T-helper 2 cell treated with Interferon-gamma antibody and Interleukin-4, amounts not matched to agents 5 μg/mL and 100 μg/mL, for 36 hours (primary cell): ENCODE data around the gene RBM17.
"Not testable (repeated sequence)": the region's sequence is repeated elsewhere in the genome, so short reads cannot be mapped to it uniquely, and the experiment has no call there.

Experiments
- DNase-seq: peaks from one replicate; pipeline ENCODE4 v3.0.0; 2021; ENCODE audit warnings: low spot score
- H3K27ac Mint-ChIP-seq: one replicate; pipeline ENCODE4 v1.8.0; 2021; ENCODE audit warnings: mild to moderate bottlenecking, mixed read lengths
- H3K27me3 Mint-ChIP-seq: one replicate; pipeline ENCODE4 v1.8.0; 2021; ENCODE audit warnings: low read depth, mixed read lengths
- H3K36me3 Mint-ChIP-seq: one replicate; pipeline ENCODE4 v1.8.0; 2021; ENCODE audit warnings: low read depth, mixed read lengths
- H3K4me1 Mint-ChIP-seq: one replicate; pipeline ENCODE4 v1.8.0; 2021; ENCODE audit warnings: low read depth, mixed read lengths
- H3K4me3 Mint-ChIP-seq: one replicate; pipeline ENCODE4 v1.8.0; 2022; ENCODE audit warnings: mild to moderate bottlenecking, moderate library complexity, mixed read lengths
- H3K9me3 Mint-ChIP-seq: one replicate; pipeline ENCODE4 v1.8.0; 2021; ENCODE audit warnings: mixed read lengths

RBM17 gene

DNA sequence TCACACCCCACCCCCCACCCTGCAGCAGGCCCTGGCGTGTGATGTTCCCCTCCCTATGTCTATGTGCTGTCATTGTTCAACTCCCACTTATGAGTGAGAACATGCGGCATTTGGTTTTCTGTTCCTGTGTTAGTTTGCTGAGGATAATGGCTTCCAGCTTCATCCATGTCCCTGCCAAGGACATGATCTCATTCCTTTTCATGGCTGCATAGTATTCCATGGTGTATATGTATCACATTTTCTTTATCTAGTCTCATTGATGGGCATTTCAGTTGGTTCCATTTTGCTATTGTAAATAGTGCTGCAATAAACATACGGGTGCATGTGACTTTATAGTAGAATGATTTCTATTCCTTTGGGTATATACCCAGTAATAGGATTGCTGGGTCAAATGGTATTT, 24.1 kb upstream of the RBM17 start:
- H3K4me3 Mint-ChIP-seq: peak overlapping the region; percentile 49
- H3K4me1 Mint-ChIP-seq: peaks cover 71% of the 10 kb centered on the region
- not testable (repeated sequence) for DNase-seq

DNA sequence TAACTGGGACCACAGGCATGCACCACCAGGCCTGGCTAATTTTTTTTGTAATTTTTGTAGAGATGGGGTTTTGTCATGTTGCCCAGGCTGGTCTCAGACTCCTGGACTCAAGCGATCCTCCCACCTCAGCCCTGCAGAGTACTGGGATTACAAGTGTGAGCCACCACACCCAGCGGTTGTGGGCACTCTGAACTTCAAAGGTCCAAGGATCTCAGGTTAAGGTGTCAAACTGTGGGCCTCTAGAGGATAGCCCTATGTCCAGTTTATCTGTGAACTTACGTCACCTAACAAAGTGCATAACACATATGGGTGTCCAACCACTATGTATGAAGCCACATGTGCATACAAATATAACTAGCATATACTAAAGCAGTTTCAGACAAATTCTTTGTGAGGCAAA, 23.4 kb upstream of the RBM17 start:
- Mint-ChIP-seq H3K27ac (peak overlapping the region; percentile 82), H3K9me3 (no peaks in the 10 kb centered on the region), H3K27me3 (no peaks in the 10 kb centered on the region), H3K4me3 (peak overlapping the region; percentile 49), H3K4me1 (peaks cover 73% of the 10 kb centered on the region), H3K36me3 (peaks cover 5% of the 10 kb centered on the region)
- DNase-seq: no peak

More for the DNA sequence above, 24.1 kb upstream of the RBM17 start:
- peak overlapping the region; percentile 82 for H3K27ac Mint-ChIP-seq
- H3K9me3 Mint-ChIP-seq, H3K36me3 Mint-ChIP-seq, H3K27me3 Mint-ChIP-seq: not testable (repeated sequence)

DNA sequence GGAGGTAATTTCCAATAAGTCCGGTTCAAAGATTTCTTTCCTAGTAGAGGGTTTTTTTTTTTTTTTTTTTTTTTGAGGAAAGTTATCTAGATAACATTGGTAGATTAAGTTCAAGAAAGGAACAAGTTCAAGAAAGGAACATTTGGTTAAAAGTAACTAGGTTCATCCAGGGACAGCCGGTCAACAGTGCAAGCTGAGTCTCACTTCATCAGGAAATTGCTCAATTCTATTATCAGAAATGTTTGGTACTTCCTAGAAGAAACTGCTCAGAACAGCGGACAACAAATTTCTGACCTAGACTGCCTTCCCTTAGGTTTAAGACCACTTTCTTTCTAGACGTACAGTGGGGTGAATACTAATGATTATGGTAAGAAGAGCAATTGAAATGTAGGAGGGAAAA, 23.0 kb upstream of the RBM17 start:
- Mint-ChIP-seq H3K9me3 (no peaks in the 10 kb centered on the region), H3K36me3 (peaks cover 6% of the 10 kb centered on the region), H3K27ac (peak overlapping the region; percentile 82), H3K27me3 (no peaks in the 10 kb centered on the region), H3K4me3 (peak overlapping the region; percentile 49), H3K4me1 (peaks cover 77% of the 10 kb centered on the region)
- DNase-seq: no peak

DNA sequence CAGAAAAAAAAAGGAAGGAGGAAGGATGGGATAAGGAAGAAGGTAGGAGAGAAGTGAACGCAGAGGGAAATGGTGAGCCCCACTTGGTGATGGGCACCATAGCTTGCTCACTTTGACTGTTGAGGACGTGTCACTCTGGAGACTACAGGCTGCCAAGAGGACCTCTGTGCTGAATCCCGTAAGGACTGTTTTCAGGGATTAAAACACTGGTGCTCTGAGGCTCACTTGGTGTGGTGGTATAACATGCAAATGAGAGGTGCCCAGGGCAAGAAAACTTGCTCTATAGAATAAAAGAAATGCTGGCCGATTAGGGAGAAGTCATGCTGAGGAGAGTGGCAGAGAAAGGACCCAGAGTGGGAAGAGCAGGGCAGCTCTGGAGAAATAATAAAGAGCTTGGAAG, 21.4 kb upstream of the RBM17 start:
- Mint-ChIP-seq H3K27me3 (no peaks in the 10 kb centered on the region), H3K4me3 (peak overlapping the region; percentile 49), H3K36me3 (peaks cover 5% of the 10 kb centered on the region), H3K27ac (peak overlapping the region; percentile 88), H3K9me3 (no peaks in the 10 kb centered on the region), H3K4me1 (peaks cover 88% of the 10 kb centered on the region)
- DNase-seq: no peak

DNA sequence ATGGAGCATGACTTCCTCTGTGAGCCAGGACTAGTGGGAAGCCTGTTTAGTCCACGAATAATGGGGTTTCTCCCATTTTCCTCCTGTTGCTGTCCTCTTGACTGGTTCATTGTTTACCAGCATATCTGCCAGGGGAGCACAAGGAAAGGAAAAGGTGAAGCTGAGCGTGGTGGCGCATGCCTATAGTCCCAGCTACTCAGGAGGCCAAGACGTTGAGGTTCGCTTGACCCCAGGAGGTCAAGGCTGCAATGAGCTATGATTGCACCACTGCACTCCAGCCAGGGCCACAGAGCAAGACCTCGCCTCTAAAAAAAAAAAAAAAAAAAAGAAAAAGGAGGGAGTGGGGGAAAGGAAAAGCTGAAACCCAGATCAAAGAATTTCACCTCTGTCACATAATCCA, 20.8 kb upstream of the RBM17 start:
- H3K27ac Mint-ChIP-seq: peak overlapping the region; percentile 88

DNA sequence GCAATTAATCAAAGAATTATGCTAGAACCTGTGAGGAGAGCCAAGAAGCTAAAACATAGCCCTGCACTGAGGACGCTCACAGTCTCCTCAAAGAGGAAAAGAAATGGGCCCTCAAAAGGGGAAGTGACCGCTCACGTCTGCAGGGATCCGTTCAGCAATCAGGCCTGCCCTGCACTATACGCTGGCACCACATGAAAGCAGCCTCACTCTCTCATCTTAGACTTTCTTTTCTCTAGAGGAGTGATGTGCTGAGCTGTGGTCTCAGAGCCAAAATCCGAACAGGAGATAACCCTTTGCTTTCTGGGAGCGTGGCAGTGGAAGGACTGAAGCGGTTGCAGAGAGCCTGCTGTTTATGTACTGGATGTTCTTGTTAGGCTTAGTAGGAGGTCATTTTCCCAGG, 20.4 kb upstream of the RBM17 start:
- Mint-ChIP-seq H3K9me3 (no peaks in the 10 kb centered on the region), H3K27me3 (no peaks in the 10 kb centered on the region), H3K4me3 (peak overlapping the region; percentile 49), H3K27ac (peak overlapping the region; percentile 88), H3K4me1 (peaks cover 90% of the 10 kb centered on the region), H3K36me3 (peaks cover 5% of the 10 kb centered on the region)
- no peak for DNase-seq

More for the DNA sequence above, 20.8 kb upstream of the RBM17 start:
- H3K27me3 Mint-ChIP-seq: no peaks in the 10 kb centered on the region
- DNase-seq: no peak
- H3K4me3 Mint-ChIP-seq: peak overlapping the region; percentile 49
- H3K4me1 Mint-ChIP-seq: peaks cover 88% of the 10 kb centered on the region
- no peaks in the 10 kb centered on the region for H3K9me3 Mint-ChIP-seq
- peaks cover 5% of the 10 kb centered on the region for H3K36me3 Mint-ChIP-seq

DNA sequence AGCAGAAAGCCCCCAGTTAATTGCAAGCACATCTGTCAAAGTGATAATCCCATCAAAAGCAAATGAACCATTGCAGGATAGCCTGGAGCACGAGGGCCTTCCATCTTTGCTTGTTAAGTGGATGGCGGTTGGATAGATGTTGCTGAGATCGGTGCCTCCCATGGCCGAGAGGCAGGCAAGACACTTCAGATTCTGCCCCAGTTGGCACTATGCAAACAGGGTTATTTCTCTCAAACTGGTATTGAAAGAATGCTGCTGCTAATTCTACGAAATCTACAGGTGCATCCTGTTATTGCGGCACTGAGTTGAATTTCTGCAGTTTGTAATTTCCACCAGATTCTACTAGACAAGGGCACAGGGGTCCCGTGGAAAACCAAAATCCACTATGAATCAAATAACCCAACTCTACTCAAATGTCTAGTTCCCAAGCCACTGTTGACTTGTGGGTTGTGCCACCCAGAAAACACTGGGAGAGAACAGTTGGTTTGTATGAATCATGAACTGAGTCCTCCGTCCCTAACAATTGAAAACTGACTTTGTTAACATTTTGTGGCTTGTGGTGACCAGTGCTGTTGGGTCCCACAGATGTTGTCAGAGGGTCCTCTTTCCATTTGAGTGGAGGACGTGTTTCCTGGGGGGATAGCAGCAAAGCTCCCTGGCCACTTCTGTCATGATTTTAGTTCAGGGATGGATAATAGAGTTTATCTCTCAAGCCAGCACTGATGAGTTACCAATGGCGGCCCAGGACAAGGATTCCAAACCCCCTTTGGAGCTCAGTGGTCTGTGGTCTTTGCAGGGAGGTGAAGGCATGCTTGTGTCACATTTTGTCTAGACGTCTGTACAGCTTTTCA, 19.5 kb upstream of the RBM17 start:
- Mint-ChIP-seq H3K9me3 (no peaks in the 10 kb centered on the region), H3K4me3 (peak overlapping the region; percentile 49), H3K27ac (peak overlapping the region; percentile 88), H3K27me3 (no peaks in the 10 kb centered on the region), H3K36me3 (peaks cover 5% of the 10 kb centered on the region), H3K4me1 (peaks cover 93% of the 10 kb centered on the region)
- DNase-seq: peak; percentile 69

DNA sequence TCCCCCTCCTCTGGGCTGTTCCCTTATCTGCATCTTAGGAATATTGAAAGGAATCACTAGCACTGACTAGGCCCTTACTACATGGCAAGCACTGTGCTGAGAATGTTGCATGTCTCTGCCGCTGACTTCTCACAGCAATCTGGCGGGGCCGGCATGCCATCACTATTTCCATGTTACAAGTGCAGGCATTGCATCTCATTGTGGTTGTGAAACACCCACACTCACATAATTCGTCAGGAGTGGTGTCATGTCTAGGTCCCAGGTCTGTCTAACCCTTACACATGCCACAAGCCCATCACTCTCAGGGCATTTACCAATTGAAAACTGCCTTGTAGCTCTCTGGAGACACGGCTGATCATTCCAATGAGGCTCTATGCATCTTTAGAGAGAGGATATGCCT, 18.2 kb upstream of the RBM17 start:
- Mint-ChIP-seq H3K27ac (peak overlapping the region; percentile 88), H3K9me3 (no peaks in the 10 kb centered on the region), H3K27me3 (no peaks in the 10 kb centered on the region), H3K4me1 (peaks cover 90% of the 10 kb centered on the region), H3K36me3 (peaks cover 5% of the 10 kb centered on the region), H3K4me3 (peak overlapping the region; percentile 49)
- peak; percentile 88 for DNase-seq

DNA sequence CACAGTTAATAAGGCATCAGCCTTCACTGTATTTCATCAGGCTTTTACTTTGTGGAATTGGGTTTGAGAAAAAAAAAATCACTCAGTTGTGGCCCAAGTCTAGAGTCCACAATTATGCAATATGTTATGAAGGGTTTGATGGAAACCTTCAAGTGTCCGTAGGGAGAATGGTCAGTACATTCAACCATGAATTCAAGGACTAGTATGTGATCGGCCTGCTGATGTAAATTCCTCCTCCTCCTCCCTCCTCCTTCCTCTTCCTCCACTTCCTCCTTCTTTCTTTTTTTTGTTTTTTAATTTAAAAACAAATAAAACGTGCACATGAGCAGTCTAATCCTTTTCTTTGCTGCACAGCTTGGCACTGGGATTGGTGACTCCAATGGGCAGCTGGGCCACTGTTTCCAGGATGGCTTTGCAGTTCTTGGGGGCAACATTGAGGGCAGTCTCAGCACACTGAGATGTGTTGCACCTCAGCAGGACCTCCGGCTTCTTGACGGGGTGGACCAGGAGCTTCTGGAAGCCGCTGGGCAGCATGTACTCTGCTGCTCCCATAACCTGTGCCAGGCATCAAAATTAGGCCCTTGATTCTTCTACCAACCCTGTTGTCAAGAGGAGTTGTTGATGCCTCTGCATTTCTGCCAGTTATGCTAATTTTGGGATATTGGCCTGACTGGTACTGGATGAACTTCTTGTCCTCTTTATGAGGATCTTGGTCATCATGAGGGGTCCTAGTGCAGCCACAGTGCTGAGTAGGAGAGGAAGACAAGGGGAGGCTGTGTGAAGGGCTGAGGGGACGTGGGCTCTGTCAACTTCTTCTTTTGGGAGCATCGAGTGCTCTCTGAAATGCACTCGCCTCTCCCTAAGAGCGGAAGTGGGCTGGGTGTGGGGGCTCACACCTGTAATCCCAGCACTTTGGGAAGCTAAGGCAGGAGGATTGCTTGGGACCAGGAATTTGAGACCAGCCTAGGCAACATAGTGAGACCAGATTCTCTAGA, 17.4 kb upstream of the RBM17 start:
- no peak for DNase-seq
- peak overlapping the region; percentile 49 for H3K4me3 Mint-ChIP-seq
- peaks cover 85% of the 10 kb centered on the region for H3K4me1 Mint-ChIP-seq
- no peaks in the 10 kb centered on the region for H3K27me3 Mint-ChIP-seq
- H3K36me3 Mint-ChIP-seq: peaks cover 5% of the 10 kb centered on the region
- peak overlapping the region; percentile 88 for H3K27ac Mint-ChIP-seq
- no peaks in the 10 kb centered on the region for H3K9me3 Mint-ChIP-seq

DNA sequence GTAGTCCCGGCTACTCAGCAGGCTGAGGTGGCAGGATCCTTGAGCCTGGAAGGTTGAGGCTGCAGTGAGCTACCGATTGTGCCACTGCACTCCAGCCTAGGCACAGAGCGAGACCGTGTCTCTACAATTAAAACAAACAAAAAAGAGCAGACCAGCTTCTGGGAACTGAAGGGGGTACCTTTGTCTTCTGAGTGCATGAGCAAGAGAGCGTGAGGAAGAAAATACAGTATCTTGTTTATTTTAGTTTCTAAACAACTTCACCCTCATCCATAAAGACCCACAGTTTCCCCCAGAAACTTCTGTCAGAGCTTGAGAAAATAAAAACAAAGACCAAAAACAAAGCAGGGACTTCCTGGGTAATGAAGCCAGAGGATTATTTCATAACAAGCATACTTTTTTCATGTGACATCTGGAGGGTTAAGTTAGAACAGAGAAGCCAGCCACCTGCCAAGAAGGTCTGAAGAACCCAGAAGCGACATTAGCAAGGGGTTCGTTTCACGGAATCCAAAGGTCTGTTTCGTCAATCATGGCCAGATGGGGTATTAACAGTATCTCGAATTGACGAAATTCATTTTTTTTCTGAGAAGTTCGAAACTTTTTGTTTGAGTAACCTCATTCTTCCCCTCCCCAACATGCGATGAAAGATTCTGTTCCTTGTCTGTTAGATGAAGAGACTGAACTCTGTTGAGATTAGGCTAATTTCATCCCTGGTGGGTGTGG, 16.5 kb upstream of the RBM17 start:
- H3K36me3 Mint-ChIP-seq: peaks cover 5% of the 10 kb centered on the region
- H3K4me3 Mint-ChIP-seq: peak overlapping the region; percentile 49
- H3K27ac Mint-ChIP-seq: peak overlapping the region; percentile 88
- peaks cover 81% of the 10 kb centered on the region for H3K4me1 Mint-ChIP-seq
- H3K27me3 Mint-ChIP-seq: no peaks in the 10 kb centered on the region
- no peaks in the 10 kb centered on the region for H3K9me3 Mint-ChIP-seq
- peak; percentile 62 for DNase-seq

DNA sequence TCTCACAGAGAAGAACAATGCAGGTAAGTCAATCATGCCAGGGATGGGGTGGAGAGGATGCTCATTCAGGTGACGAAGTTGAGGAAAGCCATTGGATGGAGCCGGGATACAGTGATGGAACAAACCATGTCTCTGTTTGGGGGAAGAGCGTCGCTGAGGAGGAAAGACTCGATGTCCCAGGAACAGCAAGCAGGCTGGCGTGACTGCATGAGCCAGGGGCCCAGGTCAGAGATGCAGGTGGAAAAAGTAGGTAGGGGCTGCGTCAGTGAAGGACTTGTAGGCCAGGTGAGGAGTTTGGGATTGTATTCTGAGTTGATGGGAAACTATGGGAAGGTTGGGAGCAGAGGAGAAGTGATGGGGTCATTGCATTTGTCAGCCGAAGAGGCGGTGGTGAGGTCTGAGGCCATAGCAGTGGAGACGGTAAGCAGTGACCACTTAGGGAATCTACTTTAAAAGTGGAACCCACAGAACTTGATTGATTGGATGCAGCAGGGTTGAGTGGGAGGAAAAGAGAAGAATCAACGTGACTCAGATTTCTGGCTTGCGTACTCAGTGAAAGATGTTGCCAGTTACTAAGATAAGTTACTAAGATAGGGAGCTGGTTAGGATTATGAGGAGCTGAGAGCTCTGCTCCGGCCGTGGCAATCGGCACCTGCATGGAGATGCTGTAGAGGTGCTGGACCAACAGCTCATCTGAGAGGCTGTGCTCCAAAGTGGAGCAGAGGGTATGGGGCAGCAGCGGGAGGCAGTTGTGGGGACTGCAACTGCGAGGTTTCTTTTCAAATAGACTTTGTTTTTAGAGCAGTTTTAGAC, 14.1 kb upstream of the RBM17 start:
- no peaks in the 10 kb centered on the region for H3K27me3 Mint-ChIP-seq
- H3K9me3 Mint-ChIP-seq: peaks cover under 1% of the 10 kb centered on the region
- H3K4me3 Mint-ChIP-seq: peak overlapping the region; percentile 33
- DNase-seq: peak; percentile 70
- peaks cover 62% of the 10 kb centered on the region for H3K4me1 Mint-ChIP-seq
- peaks cover 6% of the 10 kb centered on the region for H3K36me3 Mint-ChIP-seq
- peak overlapping the region; percentile 62 for H3K27ac Mint-ChIP-seq

DNA sequence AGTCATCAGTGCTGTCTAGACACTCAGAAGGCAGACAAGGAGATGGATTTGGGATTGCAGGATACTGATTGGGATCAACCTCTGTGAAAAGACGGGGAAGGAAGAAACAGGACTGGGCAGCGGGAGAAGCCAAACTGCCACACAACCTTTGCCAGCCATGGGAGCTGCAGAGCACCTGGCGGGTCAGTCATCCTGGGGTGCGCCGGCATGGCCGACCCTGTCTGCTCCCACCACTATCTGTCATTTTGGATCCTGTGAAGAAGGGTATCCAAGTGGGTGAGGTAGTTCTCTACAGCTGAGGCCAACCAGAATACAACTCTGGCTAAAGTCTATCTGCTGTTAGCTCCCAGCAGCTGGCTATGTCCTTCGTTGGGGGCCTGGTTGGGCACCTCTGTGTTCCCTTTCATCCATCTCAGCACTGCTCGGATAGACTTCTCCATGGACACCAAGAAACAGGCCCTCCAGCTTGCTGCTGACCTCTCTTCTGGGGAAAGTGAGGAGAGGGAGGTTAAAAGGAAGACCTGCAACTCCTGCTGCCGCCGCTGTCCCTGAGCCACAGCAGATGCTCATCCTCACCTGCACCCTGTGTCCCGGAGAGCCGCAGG, 11.7 kb upstream of the RBM17 start:
- Mint-ChIP-seq H3K36me3 (peaks cover 9% of the 10 kb centered on the region), H3K4me1 (peaks cover 51% of the 10 kb centered on the region), H3K27ac (no peak overlapping the region), H3K4me3 (no peak overlapping the region), H3K9me3 (peaks cover 9% of the 10 kb centered on the region), H3K27me3 (no peaks in the 10 kb centered on the region)
- DNase-seq: no peak
